OCI-LY1 (cell line): ENCODE data around the gene GNAO1.

Experiments used
- H2AFZ ChIP-seq: fragments of 200-600 bp; sonication (generic), shearing (Covaris generic); 2 replicates; pipeline ENCODE4 v1.6.0; 2014; ENCODE audit warnings: antibody characterized with exemption, mild to moderate bottlenecking, low read length
- H3F3A ChIP-seq: fragments of 200-600 bp; sonication (generic), shearing (Covaris generic); 2 replicates; pipeline ENCODE4 v1.6.0; 2014; ENCODE audit warnings: mild to moderate bottlenecking, antibody characterized with exemption, low read length, moderate library complexity; ENCODE audit not compliant: insufficient read depth
- H3K27ac ChIP-seq: fragments of 200-600 bp; sonication (generic); 2 replicates; pipeline ENCODE4 v1.5.1; 2014; ENCODE audit warnings: low read length, mixed run types, mild to moderate bottlenecking, low read depth; ENCODE audit not compliant: poor library complexity, severe bottlenecking
- H3K27me3 ChIP-seq: fragments of 200-600 bp; sonication (generic); 2 replicates; pipeline ENCODE4 v1.6.0; 2014; ENCODE audit warnings: antibody characterized with exemption, mild to moderate bottlenecking, low read length, moderate library complexity; ENCODE audit not compliant: insufficient read depth
- H3K36me3 ChIP-seq: fragments of 200-600 bp; sonication (generic); 2 replicates; pipeline ENCODE4 v1.6.1; 2014; ENCODE audit warnings: mild to moderate bottlenecking, antibody characterized with exemption, low read length, moderate library complexity, mixed read lengths; ENCODE audit not compliant: insufficient read depth
- H3K4me1 ChIP-seq: fragments of 200-600 bp; sonication (generic); 2 replicates; pipeline ENCODE4 v1.5.1; 2014; ENCODE audit warnings: mild to moderate bottlenecking, low read length, moderate library complexity; ENCODE audit not compliant: insufficient read depth, severe bottlenecking
- H3K4me2 ChIP-seq: fragments of 200-600 bp; sonication (generic), shearing (Covaris generic); 2 replicates; pipeline ENCODE4 v1.6.1; 2014; ENCODE audit warnings: low read length
- H3K4me3 ChIP-seq: fragments of 200-600 bp; sonication (generic); 2 replicates; pipeline ENCODE4 v1.5.1; 2014; ENCODE audit warnings: low read length, low read depth, mild to moderate bottlenecking, mixed read lengths; ENCODE audit not compliant: poor library complexity, severe bottlenecking
- H3K79me2 ChIP-seq: fragments of 200-600 bp; shearing (Covaris generic); 2 replicates; pipeline ENCODE4 v1.6.1; 2016; ENCODE audit warnings: mixed run types, low read length, mixed read lengths; ENCODE audit not compliant: insufficient read depth
- H3K9ac ChIP-seq: fragments of 200-600 bp; sonication (generic), shearing (Covaris generic); 2 replicates; pipeline ENCODE4 v1.6.1; 2014; ENCODE audit warnings: mild to moderate bottlenecking, low read length, mixed read lengths
- H3K9me2 ChIP-seq: fragments of 200-600 bp; sonication (generic), shearing (Covaris generic); 2 replicates; pipeline ENCODE4 v1.6.1; 2014; ENCODE audit warnings: low read depth, mild to moderate bottlenecking, low read length, mixed read lengths
- H3K9me3 ChIP-seq: fragments of 200-600 bp; shearing (Covaris generic); 2 replicates; pipeline ENCODE4 v1.6.1; 2014; ENCODE audit warnings: low read length, mixed read lengths
- H4K20me1 ChIP-seq: fragments of 200-600 bp; sonication (generic), shearing (Covaris generic); 2 replicates; pipeline ENCODE4 v1.6.0; 2016; ENCODE audit warnings: mild to moderate bottlenecking, low read length; ENCODE audit not compliant: insufficient read depth
- EZH2 ChIP-seq: fragments of 200-600 bp; sonication (generic), shearing (Covaris generic); IDR thresholded peaks from 2 replicates; pipeline ENCODE4 v1.8.0; 2017; ENCODE audit warnings: borderline replicate concordance, mixed run types, mild to moderate bottlenecking, antibody characterized with exemption, low read length, moderate library complexity, mixed read lengths
- TF ChIP-seq, protein P1 (sequence below): fragments of 200-600 bp; sonication (generic), shearing (Covaris generic); IDR thresholded peaks from 2 replicates; pipeline ENCODE4 v1.5.1; 2017; ENCODE audit warnings: mild to moderate bottlenecking, antibody characterized with exemption, low read length, moderate library complexity, mixed read lengths

The GNAO1 gene

DNA sequence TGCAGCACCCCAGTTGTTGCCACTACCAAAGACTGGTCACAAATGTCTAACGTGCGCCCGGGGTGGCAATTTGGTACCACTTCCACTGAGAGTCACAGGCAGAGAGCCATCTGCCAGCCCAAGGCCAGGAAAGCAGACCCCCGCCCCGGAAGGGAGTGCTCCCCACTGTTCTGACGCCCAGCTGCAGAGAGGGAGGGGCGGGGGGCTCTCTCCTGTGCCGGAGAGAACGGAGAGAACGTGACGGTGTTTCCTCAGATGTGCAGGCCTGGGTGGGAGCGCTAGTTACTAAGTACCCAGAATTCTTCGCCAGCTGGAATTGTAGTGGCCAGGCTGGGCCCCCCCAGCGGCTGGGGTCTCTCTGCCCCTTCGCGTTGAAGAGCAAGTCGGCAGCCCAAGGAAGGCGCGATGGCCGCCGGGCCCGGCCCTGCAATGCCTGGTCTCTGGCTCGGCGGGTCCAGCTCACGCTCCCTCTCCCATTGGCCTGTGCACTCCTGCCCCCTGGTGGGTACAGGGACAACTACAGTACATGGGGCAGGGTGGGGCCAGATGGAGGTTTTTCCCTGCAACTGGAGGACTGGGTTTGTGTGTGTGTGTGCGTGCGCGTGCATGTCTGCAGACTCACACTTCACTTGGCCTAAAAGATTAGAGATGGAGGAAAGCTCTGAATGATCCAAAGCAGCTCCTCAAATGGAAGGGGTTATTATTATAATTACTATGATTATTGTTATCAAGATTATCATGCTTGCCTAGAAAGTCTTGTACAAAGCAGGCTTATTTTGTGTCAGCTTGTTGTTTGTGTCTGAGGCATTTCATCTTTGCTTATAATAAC, 126.9 kb downstream of the GNAO1 start:
- Histone ChIP-seq H2AFZ (no peak overlapping the region), H3K9me3 (no peaks in the 10 kb centered on the region), H3K27ac (no peak overlapping the region), H3K9me2 (no peaks in the 10 kb centered on the region), H3K79me2 (no peaks in the 10 kb centered on the region), H3K27me3 (no peaks in the 10 kb centered on the region; the same call in 1 of the 2 replicates), H3K4me3 (no peak overlapping the region), H3K4me2 (peak overlapping the region; percentile 17; the same call in 1 of the 2 replicates), H4K20me1 (no peaks in the 10 kb centered on the region), H3K36me3 (no peaks in the 10 kb centered on the region), H3K4me1 (no peaks in the 10 kb centered on the region), H3K9ac (no peak overlapping the region), H3F3A (no peaks in the 10 kb centered on the region)
- TF ChIP-seq EZH2, result no peak
- TF ChIP-seq, protein P1, sequence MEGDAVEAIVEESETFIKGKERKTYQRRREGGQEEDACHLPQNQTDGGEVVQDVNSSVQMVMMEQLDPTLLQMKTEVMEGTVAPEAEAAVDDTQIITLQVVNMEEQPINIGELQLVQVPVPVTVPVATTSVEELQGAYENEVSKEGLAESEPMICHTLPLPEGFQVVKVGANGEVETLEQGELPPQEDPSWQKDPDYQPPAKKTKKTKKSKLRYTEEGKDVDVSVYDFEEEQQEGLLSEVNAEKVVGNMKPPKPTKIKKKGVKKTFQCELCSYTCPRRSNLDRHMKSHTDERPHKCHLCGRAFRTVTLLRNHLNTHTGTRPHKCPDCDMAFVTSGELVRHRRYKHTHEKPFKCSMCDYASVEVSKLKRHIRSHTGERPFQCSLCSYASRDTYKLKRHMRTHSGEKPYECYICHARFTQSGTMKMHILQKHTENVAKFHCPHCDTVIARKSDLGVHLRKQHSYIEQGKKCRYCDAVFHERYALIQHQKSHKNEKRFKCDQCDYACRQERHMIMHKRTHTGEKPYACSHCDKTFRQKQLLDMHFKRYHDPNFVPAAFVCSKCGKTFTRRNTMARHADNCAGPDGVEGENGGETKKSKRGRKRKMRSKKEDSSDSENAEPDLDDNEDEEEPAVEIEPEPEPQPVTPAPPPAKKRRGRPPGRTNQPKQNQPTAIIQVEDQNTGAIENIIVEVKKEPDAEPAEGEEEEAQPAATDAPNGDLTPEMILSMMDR, result peak; percentile 84

DNA sequence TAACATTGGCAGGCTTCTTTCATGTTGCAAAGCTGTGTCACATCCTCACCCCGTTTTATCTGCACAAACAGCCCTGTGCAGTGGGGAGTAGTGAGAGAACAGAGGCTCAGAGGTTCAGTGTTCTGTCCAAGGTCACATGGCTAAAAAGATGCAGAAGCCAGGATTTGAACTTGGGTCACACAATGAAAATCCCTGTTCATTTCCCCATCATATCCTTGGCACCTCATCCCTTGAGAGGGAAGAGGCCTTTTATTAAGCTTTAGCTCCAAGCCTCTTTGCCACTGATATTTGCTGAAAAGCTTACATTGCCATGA, 127.5 kb downstream of the GNAO1 start:
- H3F3A ChIP-seq, result no peaks in the 10 kb centered on the region
- no peak overlapping the region for H3K4me3 ChIP-seq
- no peaks in the 10 kb centered on the region for H3K79me2 ChIP-seq
- H3K9me2 ChIP-seq, result no peaks in the 10 kb centered on the region
- no peaks in the 10 kb centered on the region for H3K36me3 ChIP-seq
- H3K27ac ChIP-seq, result no peak overlapping the region
- H3K9me3 ChIP-seq, result no peaks in the 10 kb centered on the region
- H3K4me2 ChIP-seq, result no peak overlapping the region
- H3K4me1 ChIP-seq, result no peaks in the 10 kb centered on the region
- H3K9ac ChIP-seq, result no peak overlapping the region
- H2AFZ ChIP-seq, result no peak overlapping the region
- no peaks in the 10 kb centered on the region for H4K20me1 ChIP-seq
- H3K27me3 ChIP-seq, result no peaks in the 10 kb centered on the region; the same call in 1 of the 2 replicates
- TF ChIP-seq, protein P1, result no peak
- TF ChIP-seq EZH2, result no peak

DNA sequence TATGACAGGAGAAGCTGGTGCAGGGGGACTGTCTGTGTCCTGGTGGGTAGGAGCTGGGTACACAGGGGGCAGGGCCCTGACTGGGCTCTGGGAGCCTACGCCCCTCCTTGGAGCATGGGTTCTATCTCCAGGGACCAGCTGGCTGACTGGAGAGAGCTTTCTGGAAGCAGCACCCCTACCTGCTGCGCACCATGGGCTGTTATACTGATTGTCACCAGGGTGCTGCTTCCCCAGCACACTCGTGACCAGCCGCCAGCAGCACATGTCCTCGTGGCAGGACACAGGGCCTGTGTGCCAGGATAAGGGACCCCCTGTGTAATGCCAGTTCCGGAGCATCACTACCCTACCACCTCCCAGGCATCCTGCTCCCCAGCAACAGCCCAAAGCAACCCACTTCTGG, 128.1 kb downstream of the GNAO1 start:
- Histone ChIP-seq H3K27me3 (no peaks in the 10 kb centered on the region; the same call in 1 of the 2 replicates), H4K20me1 (no peaks in the 10 kb centered on the region), H3K4me3 (no peak overlapping the region), H3K4me1 (no peaks in the 10 kb centered on the region), H3K79me2 (no peaks in the 10 kb centered on the region), H3K9me2 (no peaks in the 10 kb centered on the region), H3K36me3 (no peaks in the 10 kb centered on the region), H3K4me2 (no peak overlapping the region), H3K27ac (no peak overlapping the region), H2AFZ (no peak overlapping the region), H3K9ac (no peak overlapping the region), H3K9me3 (no peaks in the 10 kb centered on the region), H3F3A (no peaks in the 10 kb centered on the region)
- TF ChIP-seq, protein P1, result no peak
- no peak for TF ChIP-seq EZH2
